Esophagus squamous epithelium (tissue), 5 donors: ENCODE results near the gene SEPHS2. TPM values are rescaled to one million over a fixed set of nuclear protein-coding genes. Genes with fewer than 3 reads are reported as not detected.
"Not testable (repeated sequence)": the region's sequence is repeated elsewhere in the genome, so short reads cannot be mapped to it uniquely, and the experiment has no call there.

Experiments used
- DNase-seq: peaks from one replicate; lab custom pipeline; 2025; lab: John Stamatoyannopoulos, UW
- H3K27ac ChIP-seq, 4 donors: fragments of 200-600 bp; sonication (generic); one replicate each; pipeline ENCODE4 v1.5.1; 2016 to 2019; ENCODE audit warnings: mild to moderate bottlenecking in 1 of 4
- H3K27me3 ChIP-seq, 4 donors: fragments of 200-600 bp; sonication (generic); 1 replicate in 3 of 4; 2 replicates in 1 of 4; pipeline versions ENCODE4 v1.5.1 to v1.6.0; 2017 to 2021; ENCODE audit warnings: antibody characterized with exemption in 1 of 4
- H3K36me3 ChIP-seq, 3 donors: fragments of 200-600 bp; sonication (generic); one replicate each; pipeline ENCODE4 v1.5.1; 2016 to 2019
- H3K4me1 ChIP-seq, 3 donors: fragments of 200-600 bp; sonication (generic); one replicate each; pipeline ENCODE4 v1.5.1; 2017 to 2019
- H3K4me3 ChIP-seq, 4 donors: fragments of 200-600 bp; sonication (generic); 1 replicate in 3 of 4; 2 replicates in 1 of 4; pipeline ENCODE4 v1.5.1; 2016 to 2019; ENCODE audit warnings: mild to moderate bottlenecking in 2 of 4, moderate library complexity in 1 of 4
- H3K9me3 ChIP-seq, 3 donors: fragments of 200-600 bp; sonication (generic); one replicate each; pipeline ENCODE4 v1.5.1; 2016 to 2019
- POLR2A ChIP-seq, 4 donors: fragments of 450-650 bp; IDR thresholded peaks; one replicate each; pipeline ENCODE4 v1.6.1; 2017; ENCODE audit warnings: antibody characterized with exemption in 4 of 4, mild to moderate bottlenecking in 4 of 4, moderate library complexity in 3 of 4
- WGBS, 2 donors: methylation state at CpG; one replicate each; pipeline ENCODE4 v1.1.5; 2018; 5-methylcytosine and 5-hydroxymethylcytosine counted together
- intact Hi-C: fragments of 100-400 bp; cut with DNase I; formaldehyde crosslinking; loops from one replicate; pipeline ENCODE4 v1.15.0; 2022
- total RNA-seq, 4 donors: library from RNA; depleted of rRNA; stranded (reverse); fragments of >200 nt; gene quantifications; one replicate each; pipeline ENCODE4 v1.1.0, GENCODE V29; 2016
- TF ChIP-seq, protein P1 (sequence below), 6 experiments: fragments of 450-650 bp in 4 of 6; fragments of 200-600 bp in 2 of 6; sonication (generic) in 2 of 6; IDR thresholded peaks; one replicate each; pipeline ENCODE4 v1.5.1; 2016 to 2019; ENCODE audit warnings: antibody characterized with exemption in 6 of 6, mild to moderate bottlenecking in 4 of 6, moderate library complexity in 4 of 6
- donor health status: DM: yes; HTN: yes; CAD: no.

Gene SEPHS2
- total RNA-seq, 4 donors from 2014 or later, result 17.7 to 23.5 (median 19.7) TPM

DNA sequence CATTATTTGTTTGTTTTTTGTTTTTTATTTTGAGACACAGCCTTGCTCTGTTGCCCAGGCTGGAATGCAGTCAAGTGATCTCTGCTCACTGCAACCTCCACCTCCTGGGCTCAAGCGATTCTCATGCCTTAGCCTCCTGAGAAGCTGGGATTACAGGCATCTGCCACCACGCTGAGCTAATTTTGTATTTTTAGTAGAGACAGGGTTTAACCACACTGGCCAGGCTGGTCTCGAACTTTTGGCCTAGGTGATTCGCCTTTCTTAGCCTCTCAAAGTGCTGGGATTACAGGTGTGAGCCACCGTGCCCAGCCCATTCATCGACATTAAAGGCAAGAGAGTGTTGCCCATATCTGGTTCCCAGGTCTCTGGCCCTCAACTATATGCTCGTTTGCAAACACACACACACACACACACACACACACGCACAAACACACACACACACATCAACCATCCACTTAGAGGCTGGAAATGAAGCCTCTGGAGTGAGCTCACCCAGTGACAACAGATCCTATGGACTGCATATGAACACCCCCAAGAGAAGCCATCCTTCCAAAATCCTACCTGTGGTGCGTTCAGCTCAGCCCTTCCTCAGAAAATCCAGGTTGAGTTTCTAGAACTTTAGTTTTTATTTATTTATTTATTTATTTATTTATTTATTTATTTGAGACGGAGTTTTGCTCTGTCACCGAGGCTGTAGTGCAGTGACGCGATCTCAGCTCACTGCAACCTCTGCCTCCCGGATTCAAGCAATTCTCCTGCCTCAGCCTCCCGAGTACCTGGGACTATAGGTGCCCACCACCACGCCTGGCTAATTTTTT, 12.3 kb upstream of the SEPHS2 start:
- Histone ChIP-seq H3K27me3 (no peaks in the 10 kb centered on the region), H3K9me3 (no peaks in the 10 kb centered on the region), H3K4me1 (peaks cover 0 to 9% (median 0%) of the 10 kb centered on the region in 3 donors), H3K27ac (no peak overlapping the region), H3K4me3 (no peak overlapping the region), H3K36me3 (no peaks in the 10 kb centered on the region)
- intact Hi-C loops, result no loop called here
- DNase-seq, result no peak
- TF ChIP-seq, protein P1, sequence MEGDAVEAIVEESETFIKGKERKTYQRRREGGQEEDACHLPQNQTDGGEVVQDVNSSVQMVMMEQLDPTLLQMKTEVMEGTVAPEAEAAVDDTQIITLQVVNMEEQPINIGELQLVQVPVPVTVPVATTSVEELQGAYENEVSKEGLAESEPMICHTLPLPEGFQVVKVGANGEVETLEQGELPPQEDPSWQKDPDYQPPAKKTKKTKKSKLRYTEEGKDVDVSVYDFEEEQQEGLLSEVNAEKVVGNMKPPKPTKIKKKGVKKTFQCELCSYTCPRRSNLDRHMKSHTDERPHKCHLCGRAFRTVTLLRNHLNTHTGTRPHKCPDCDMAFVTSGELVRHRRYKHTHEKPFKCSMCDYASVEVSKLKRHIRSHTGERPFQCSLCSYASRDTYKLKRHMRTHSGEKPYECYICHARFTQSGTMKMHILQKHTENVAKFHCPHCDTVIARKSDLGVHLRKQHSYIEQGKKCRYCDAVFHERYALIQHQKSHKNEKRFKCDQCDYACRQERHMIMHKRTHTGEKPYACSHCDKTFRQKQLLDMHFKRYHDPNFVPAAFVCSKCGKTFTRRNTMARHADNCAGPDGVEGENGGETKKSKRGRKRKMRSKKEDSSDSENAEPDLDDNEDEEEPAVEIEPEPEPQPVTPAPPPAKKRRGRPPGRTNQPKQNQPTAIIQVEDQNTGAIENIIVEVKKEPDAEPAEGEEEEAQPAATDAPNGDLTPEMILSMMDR (IDR thresholded peaks at IDR 0.05), result no peak
- TF ChIP-seq POLR2A (IDR thresholded peaks at IDR 0.05), result no peak
- WGBS, 2 donors, result 79 to 89% methylated on average over 12 to 16 of the region's 16 CpGs

DNA sequence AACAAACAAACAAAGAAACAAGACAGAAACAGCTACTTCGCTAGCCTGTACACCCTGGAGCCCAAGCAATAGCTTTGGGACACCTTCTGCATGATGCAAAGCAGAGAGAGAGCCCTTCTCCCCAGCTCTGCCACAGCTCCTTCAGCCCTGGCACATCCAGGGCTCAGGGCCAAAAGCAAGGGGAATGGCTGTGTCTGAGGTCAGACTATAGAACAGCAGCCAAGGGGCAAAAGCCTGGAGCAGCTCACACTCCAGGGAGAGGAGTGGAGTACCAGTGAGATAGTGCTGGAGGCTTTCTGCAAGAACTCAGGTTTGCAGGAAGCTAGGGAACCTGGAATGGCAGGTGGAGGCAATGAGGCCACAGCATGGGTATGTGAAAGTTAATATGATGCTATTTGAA, 11.6 kb upstream of the SEPHS2 start:
- intact Hi-C loops, result no loop called here
- 100% methylated on average over 1 of the region's 1 CpG for WGBS, 2 donors
- Histone ChIP-seq H3K4me1 (peaks cover 0 to 9% (median 0%) of the 10 kb centered on the region in 3 donors), H3K9me3 (no peaks in the 10 kb centered on the region), H3K27me3 (no peaks in the 10 kb centered on the region), H3K4me3 (no peak overlapping the region), H3K36me3 (no peaks in the 10 kb centered on the region), H3K27ac (no peak overlapping the region)
- DNase-seq, result no peak
- TF ChIP-seq, protein P1 (IDR thresholded peaks at IDR 0.05), result no peak
- TF ChIP-seq POLR2A (IDR thresholded peaks at IDR 0.05), result no peak

DNA sequence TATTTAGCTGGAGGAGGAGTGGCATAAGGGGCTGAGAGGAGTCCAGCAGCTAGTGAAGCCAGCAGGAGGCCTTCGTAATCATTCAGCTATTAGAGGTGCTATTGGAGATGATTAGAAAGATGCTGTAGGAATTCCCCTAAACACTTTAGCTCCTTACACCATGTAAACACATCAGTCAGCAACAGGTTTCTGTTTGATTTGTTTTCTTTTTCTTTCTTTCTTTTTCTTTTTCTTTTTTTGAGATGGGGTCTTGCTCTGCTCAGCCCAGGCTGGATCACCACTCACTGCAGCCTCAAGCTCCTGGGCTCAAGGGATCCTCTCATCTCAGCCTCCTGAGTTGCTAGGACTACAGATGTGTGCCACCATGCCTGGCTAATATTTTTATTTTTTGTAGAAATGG, 10.6 kb upstream of the SEPHS2 start:
- no peak overlapping the region for H3K4me3 ChIP-seq
- H3K27ac ChIP-seq, result no peak overlapping the region
- DNase-seq, result no peak
- no peaks in the 10 kb centered on the region for H3K27me3 ChIP-seq
- intact Hi-C loops, result no loop called here
- H3K9me3 ChIP-seq, result no peaks in the 10 kb centered on the region
- H3K4me1 ChIP-seq, result peaks cover 0 to 9% (median 0%) of the 10 kb centered on the region in 3 donors
- H3K36me3 ChIP-seq, result no peaks in the 10 kb centered on the region
- TF ChIP-seq, protein P1 (IDR thresholded peaks at IDR 0.05), result no peak
- no peak for TF ChIP-seq POLR2A (IDR thresholded peaks at IDR 0.05)
- WGBS, 2 donors, result 77 to 87% methylated on average over 1 of the region's 1 CpG

DNA sequence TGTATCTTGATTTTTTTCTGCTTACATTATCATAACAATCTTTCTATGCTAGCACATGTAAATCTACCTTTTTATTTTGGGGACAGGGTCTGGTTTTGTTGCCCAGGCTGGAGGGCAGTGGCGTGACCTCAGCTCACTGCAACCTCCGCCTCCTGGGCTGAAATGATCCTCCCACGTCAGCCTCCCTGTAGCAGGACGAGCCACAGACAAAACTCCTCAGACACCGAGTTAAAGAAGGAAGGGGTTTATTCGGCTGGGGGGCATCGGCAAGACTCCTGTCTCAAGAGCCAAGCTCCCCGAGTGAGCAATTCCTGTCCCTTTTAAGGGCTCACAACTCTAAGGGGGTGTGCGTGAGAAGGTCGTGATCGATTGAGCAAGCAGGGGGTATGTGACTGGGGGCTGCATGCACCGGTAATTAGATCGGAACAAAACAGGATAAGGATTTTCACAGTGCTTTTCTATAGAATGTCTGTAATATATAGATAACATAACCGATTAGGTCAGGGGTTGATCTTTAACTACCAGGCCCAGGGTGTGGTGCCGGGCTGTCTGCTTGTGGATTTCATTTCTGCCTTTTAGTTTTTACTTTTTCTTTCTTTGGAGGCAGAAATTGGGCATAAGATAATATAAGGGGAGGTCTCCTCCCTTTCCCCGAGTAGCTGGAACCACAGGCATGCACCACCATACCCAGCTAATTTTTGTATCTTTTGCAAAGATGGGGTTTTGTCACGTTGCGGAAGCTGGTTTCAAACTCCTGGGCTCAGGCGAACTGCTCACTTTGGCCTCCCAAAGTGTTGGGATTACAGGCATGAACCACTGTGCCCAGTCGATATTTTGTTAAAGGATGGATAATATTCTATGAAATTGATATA, 7.3 kb upstream of the SEPHS2 start:
- H3K4me1 ChIP-seq, H3K27ac ChIP-seq, H3K27me3 ChIP-seq, H3K4me3 ChIP-seq, intact Hi-C loops, DNase-seq, H3K36me3 ChIP-seq, H3K9me3 ChIP-seq: not testable (repeated sequence)
- WGBS, 2 donors, result 80 to 84% methylated on average over 15 to 20 of the region's 20 CpGs

DNA sequence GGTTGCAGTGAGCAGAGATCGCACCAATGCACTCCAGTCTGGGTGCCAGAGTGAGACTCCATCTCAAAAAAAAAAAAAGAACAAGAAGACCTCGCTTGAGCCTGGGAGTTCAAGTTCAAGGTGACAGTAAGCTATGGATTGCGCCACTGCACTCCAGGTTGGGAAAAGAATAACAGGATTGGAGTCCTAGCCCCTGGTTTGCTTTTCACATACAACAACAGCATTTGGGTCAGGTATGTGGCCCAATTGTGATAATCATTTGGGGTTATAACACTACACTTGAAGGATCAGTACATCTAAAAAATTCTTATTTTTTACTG, 3.4 kb upstream of the SEPHS2 start:
- 73 to 89% methylated on average over 3 of the region's 3 CpGs for WGBS, 2 donors
- Histone ChIP-seq H3K36me3 (peaks cover 0 to under 1% (median 0%) of the 10 kb centered on the region in 3 donors), H3K4me1 (peaks cover 9 to 21% (median 15%) of the 10 kb centered on the region in 3 donors), H3K9me3 (no peaks in the 10 kb centered on the region), H3K27me3 (no peaks in the 10 kb centered on the region), H3K4me3 (no peak overlapping the region), H3K27ac (no peak overlapping the region)
- intact Hi-C loops, result loop anchor here (5.0 kb wide), 1 partner anchor 78 kb away; the partner anchor contains the start of gene ZNF768
- TF ChIP-seq, protein P1 (IDR thresholded peaks at IDR 0.05), result no peak
- TF ChIP-seq POLR2A (IDR thresholded peaks at IDR 0.05), result no peak
- DNase-seq, result no peak
